Astrocyte of the cerebellum (primary cell): ENCODE data around the gene BMF.
"Not testable (repeated sequence)": the region's sequence is repeated elsewhere in the genome, so short reads cannot be mapped to it uniquely, and the experiment has no call there.

Source experiments
- DNase-seq: peaks from one replicate; pipeline ENCODE4 v3.0.0-alpha.2; 2011; ENCODE audit warnings: low read depth
- H3K4me3 ChIP-seq: 2 replicates; pipeline ENCODE4 v1.5.1; 2011; ENCODE audit warnings: mild to moderate bottlenecking, low read depth, low read length, moderate library complexity
- CTCF ChIP-seq: IDR thresholded peaks from 2 replicates; pipeline ENCODE4 v1.5.1; 2012; ENCODE audit warnings: low read length, low read depth, moderate library complexity, mild to moderate bottlenecking; ENCODE audit errors: missing control alignments
- in situ Hi-C: cut with HindIII; loops from 2 replicates; pipeline ENCODE4 v1.10.0; 2017; ENCODE audit warnings: low sequenced_read_pairs

The BMF gene

GRCh38 chr15:40128766-40129660 is 20.3 kb upstream of the BMF start:
- no peak for TF ChIP-seq CTCF
- in situ Hi-C loops = no loop called here
- no peak for DNase-seq
- H3K4me3 ChIP-seq = no peak overlapping the region

DNA sequence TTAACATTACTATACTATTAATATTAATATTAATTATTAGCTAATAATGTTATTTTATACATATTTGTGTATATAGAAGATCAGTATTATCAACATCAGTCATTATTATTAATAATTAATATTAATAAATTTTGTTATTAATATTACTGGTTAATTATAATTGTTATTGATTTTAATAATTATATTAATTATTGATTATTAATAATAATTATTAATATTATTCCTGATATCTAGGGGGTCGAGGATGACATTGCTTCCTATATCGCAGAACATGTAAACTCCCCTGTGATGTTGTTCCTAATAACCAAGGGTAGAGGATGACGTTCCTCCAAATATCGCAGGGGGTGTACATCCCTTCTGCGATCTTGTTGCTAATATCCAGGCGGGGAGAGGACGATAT is 17.3 kb upstream of the BMF start:
- no peak overlapping the region for H3K4me3 ChIP-seq
- in situ Hi-C loops = no loop called here
- no peak for DNase-seq
- no peak for TF ChIP-seq CTCF

- in situ Hi-C loops, DNase-seq: not testable (repeated sequence)
Observed at GRCh38 chr15:40124807-40125285, 16.2 kb upstream of the BMF start.

GRCh38 chr15:40124333-40124732 is 15.7 kb upstream of the BMF start:
- DNase-seq, H3K4me3 ChIP-seq, in situ Hi-C loops: not testable (repeated sequence)

More at GRCh38 chr15:40124807-40125285, 16.2 kb upstream of the BMF start:
- not testable (repeated sequence) for H3K4me3 ChIP-seq

DNA sequence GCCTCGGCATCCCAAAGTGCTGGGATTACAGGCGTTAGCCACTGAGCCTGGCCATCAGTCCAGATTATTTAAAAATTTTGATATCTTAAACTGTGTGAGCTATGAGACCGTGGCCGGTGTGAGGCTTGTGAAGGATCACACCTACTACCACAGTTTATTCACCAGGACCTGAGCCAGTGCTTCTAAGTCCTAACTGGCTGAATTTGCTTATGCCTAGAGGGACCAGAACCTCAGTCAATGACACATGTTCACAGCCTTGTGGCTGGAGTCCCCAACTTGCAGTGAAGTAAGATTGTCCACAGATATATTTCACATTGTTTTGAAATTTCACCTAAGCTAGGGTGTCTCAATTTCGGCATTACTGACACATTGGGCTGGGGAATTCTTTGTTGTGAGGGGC is 15.2 kb upstream of the BMF start:
- DNase-seq, in situ Hi-C loops, H3K4me3 ChIP-seq: not testable (repeated sequence)

- in situ Hi-C loops, DNase-seq: not testable (repeated sequence)
Observed at GRCh38 chr15:40122989-40123388, 14.3 kb upstream of the BMF start.

GRCh38 chr15:40121911-40122638 is 13.4 kb upstream of the BMF start:
- no peak for TF ChIP-seq CTCF
- H3K4me3 ChIP-seq = no peak overlapping the region
- DNase-seq = no peak
- in situ Hi-C loops = no loop called here

More at GRCh38 chr15:40122989-40123388, 14.3 kb upstream of the BMF start:
- not testable (repeated sequence) for H3K4me3 ChIP-seq

DNA sequence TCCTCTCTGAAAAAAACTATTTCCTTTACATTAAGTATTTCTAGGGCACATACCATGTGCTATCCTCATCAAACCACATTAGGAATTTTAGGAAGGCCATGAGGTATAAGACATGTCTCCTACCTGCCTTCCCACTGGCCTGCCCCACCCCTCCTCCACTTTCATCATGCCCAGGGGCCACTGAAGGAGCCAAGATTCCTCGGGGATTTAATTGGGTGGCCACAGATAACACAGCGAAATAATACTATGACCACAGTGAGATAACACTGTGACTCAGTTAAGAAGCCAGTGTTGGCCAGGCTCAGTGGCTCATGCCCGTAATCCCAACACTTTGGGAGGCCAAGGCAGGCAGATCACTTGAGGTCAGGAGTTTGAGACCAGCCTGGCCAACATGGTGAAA is 9.8 kb upstream of the BMF start:
- no peak for TF ChIP-seq CTCF
- no peak overlapping the region for H3K4me3 ChIP-seq
- no peak for DNase-seq
- in situ Hi-C loops = no loop called here
